NCI-H2107 treated with DMSO at 0.1 percent for 48 hours (cell line): ENCODE measurements around the gene FBRSL1.

ENCODE experiments used
- DNase-seq: peaks from one replicate; lab custom pipeline; 2025; ENCODE audit not compliant: unreplicated experiment; lab: John Stamatoyannopoulos, UW

The FBRSL1 gene

DNA sequence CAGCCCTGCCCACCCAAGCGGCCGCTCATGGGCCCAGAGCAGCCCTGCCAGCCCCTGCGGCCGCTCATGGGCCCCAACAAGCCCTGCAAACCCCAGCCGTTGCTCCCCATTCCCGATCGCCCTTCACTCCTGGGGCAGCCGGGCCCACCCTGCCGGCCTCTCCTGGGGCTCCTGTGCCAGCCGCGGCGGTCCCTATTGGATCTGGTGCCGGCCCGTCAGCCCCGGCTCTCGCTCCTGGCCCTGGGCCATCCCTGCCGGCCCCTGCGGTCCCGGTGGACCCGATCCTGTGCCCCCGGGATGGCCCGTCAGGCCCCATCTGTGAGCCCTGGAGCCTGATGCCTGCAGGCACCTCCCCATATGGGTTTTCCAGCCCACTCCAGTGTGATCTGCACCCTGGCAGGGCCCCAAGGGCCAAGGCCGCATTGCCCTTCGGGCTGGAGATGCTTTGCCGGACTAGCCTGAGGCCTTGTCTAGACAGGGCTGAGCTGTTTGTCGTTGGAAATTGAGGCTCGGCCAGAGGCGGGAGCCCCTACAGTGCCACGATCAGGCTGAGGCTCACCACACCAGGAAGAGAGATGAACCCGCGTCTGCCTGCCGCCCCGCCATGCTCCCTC lies 20.3 kb downstream of the FBRSL1 start:
- no peak for DNase-seq

DNA sequence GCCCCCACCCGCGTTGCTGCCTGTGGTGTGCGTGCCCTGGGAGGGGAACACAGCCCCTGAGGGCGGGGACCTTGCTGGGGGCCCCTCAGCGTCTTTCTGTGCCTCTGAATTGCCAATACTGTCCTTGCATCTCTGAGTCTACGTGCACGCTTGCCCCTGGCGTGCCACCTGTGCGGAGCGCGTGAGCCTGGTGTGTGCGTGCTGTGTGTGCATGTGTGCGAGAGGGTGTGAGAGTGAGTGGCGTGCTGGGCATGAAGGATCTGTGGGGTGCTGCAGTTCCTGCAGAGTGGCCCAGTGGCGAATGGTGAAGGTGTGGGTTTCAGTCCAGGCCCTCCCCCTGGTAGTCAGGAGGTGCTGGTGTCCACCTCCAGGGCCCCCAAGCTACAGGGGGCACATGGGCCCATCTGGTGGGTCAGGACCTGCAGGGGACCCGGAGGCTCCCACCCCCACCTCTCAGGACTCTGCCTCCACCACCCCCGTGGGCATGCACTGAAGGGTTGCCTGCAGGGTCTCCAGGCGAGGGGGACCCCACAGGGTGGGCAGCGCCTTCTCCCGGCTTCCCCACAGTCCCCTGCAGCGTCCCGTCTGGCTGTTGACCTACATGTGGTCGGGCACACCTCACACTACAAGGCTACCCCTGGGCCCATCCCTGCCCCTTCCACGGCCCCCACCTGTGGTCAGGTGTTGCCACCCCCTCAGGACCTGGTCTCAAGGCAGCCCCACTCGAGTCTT lies 21.0 kb downstream of the FBRSL1 start:
- DNase-seq: no peak

DNA sequence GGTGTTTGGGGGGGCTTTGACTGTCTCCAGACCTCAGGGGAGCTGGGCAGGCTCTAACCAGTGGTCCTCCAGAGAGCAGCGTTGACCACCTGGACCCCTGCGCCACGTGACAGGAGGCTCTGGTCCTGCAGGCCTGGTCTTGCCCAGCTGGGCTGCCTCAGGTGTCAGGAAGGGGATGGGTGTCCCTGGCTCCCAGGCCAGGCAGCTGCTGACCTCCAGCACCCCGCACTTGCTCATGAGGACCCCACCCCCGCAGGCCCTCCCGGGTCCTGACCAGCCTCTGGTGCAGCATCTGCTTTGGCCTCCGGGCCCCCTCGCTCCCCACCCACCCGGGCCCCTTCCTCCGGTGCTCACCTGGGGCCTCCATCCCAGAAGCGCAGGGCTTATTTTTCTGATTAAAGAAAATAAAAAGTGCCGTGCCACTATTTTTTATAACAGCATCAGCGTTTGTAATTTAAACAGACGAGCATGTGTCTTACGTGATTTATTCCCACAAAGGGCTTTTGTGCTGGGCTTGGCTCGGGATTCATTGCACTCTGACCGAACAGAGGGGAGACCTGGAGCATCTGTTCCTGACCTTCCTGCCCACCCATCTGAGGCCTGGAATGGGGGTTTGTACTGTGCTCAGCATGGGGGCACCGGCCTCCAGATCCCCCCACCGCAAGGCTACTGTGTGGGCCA lies 21.7 kb downstream of the FBRSL1 start:
- DNase-seq: no peak

DNA sequence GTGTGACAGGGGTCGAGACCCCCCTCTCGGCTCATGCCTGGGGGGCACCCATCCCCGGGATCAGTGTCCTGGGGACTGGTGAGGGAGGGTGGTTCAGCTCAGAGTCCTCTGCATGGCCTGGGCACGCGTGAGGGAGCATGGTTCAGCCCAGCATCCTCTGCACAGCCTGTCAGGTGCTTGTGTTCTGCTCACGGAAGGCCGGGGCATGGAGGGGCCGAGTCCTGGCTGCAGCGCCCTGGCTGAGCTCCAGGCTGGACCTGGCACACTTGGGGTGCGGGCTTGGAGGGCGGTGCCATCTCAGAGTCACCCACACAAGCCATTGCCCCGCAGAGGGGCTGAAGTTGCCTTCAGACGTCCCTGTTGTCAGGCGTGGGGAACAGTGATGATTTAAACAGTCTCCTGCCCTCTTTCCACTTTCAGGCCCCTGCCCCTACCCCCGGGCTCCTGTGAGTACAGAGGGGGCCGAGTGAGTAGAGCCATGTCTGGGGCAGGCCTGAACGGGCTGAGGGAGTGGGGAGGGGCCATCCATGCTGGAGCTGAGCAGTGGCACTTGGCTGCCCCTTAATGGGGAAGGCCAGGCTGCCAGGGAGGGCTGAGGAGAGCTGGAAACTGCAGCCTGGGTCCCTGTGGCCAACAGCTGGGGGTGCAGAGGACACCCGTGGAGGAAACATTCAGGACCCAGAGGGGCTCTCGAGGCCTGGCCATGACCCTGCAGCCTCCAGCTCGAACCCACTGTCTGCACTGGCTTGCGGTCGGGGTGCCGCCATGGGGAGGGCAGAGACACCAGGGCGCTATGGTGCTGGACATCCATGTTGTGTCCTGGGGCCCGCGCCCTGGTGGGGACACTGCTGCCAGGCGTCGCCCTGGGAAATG lies 22.5 kb downstream of the FBRSL1 start:
- DNase-seq: no peak

DNA sequence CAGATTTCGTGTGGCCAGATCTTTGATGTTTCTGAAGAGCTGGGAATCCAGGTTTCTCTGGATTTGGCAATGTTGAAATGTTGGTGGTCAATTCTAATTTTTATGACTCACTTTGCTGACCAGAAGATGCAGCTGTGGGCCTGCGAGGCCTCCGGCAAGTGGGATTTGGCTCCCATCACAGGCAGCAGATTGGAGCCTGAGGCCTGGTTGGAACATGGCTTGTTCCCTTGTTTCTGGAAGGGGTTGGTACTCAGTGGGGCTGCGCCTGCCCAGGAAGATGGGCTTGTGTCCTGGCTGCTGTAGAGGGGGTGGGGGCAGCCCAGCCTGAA lies 23.1 kb downstream of the FBRSL1 start:
- DNase-seq: no peak

DNA sequence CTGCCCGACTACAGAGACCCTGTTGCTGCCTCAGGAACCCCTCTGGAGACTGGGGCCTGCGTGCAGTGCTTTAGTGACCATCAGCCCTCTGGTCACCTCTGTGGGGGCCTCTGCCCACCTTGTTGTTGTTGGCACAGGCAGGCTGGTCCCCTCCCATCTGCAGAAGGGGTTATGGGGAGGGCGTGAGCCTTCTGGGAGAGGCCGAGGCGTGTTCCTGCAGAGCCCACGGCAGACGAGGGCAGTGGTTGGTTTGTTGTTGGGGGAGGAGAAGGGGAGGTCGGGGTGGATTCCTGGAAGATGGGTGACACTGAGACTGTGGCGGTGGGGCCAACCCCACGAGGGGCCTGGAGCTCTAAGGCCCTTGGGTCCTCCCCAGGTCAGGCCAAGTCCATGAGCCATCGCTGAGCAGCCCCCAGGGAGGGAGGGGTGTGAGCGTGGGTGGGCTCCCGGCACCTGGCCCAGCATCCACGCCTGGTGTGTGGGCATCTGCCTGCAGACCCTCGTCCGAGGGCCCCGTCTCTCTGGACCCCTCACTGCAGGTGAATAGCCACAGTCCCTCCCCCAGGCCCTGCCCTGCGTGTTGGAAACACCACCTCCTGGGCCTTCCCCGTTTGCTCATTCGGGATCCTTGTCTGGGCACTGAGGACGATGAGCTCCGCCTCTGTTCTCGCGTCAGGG lies 23.6 kb downstream of the FBRSL1 start:
- DNase-seq: no peak

DNA sequence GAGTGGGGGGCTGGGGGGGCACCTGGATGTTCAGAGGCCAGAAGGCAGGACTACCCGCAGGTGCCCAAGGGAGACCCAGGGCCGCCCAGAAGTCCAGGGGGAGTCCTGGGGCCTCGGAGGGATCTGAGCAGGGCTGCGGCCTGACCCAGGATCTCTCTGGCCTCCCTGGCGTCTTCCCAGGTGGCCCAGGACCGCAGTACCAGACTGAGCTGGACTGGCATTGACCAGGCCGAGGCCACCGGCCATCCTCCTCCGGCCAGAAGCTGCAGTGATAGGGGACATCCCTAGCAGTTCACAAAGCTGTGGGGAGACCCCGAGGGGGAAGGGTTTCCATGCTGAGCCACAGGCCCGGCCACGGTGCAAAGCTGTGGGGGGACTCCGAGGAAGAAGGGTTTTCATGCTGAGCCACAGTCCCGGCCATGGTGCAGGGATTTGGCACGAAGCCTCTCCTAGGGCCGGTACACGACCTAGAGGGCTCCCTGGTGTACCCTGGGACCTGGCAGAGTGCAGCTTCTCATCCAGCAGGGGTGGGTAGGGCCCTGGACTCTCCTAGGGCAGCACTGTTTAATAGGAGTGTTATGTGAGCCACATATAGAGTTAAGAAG lies 24.4 kb downstream of the FBRSL1 start:
- DNase-seq: no peak

DNA sequence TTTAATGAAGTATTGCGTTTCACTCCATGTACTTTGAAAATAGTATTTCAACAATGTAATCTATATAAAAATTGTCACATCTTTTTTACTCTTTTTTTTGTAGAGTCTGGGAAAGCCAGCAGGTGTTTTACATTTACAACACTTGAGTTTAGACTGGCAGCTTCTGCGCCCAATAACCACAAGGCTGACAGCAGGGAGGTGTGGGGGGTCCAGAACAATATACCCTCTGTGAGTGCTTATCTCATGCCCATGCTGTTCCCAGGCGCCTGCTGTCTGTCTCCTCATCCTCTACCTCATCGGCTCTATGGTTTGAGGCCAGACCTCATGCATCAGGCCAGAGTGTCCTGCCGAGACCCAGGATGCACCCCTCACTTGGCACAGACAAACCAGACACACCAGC lies 24.9 kb downstream of the FBRSL1 start:
- no peak for DNase-seq

DNA sequence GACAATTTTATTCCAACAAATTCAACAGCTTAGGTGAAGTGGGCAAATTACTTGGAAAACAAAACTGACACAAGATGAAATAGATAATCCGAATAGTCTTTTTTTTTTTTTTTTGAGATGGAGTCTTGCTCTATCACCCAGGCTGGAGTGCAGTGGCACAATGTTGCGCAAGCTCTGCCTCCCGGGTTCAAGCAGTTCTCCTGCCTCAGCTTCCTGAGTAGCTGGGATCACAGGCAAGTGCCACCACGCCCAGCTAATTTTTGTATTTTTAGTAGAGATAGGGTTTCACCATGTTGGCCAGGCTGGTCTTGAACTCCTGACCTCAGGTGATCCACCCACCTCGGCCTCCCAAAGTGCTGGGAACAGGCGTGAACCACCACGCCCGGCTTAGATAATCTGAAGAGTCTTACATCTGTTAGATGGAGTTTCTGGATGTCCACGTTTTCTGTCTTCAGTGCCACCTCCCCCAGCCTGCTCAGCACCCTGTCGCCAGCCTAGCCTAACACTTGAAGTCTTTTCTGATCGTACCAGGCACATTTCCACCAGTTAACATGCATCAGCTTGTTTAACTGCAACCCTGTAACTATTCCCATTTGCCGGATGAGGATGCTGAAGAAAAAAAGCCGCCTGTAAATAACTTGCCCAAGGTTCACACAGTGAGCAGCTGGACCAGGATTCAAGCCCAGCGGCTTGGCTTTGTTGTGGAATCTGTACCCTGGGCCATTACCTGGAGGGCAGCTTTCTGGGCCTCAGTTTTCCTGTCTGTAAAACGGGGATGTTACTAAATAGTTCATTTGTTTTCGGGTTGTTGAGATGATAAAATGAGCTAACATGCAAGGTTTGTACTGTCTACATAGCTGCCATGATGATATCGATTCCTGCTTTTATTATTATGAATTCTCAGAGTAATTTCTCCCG lies 26.4 kb downstream of the FBRSL1 start:
- no peak for DNase-seq

DNA sequence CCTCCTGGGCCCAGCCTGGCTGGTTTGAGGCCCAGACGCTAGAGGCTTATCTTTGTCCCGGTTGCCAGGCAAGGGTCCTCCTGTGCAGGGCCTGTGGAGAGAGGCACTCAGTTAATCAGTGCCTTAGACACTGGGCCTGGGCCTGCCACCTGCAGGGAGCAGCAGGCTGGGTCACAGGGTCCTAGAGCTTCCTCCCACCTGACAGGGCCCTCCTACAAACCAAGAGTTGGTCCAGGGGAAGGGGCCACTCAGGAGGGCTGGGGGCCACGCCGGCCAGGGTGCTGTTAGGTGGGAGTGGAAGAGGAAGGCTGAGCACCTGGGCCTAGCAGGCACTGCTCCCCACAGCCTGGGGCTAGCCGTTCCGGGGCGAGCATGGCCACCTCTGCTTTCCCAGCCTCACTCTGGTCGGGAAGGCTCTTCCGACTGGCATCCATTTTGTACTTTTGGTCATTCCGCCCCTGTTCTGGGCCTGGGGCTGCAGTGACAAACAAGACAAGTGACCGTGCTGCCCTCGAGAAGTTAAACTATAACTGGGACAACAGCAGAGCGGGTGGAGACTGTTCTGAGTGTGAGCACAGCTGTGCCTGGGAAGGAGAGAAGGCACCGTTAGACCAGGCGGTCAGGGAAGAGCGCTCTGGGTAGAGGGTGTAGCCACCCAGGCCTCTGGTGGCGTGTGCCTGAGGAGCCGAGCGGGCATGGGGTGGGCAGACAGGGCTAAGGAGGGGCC lies 27.2 kb downstream of the FBRSL1 start:
- DNase-seq: no peak

DNA sequence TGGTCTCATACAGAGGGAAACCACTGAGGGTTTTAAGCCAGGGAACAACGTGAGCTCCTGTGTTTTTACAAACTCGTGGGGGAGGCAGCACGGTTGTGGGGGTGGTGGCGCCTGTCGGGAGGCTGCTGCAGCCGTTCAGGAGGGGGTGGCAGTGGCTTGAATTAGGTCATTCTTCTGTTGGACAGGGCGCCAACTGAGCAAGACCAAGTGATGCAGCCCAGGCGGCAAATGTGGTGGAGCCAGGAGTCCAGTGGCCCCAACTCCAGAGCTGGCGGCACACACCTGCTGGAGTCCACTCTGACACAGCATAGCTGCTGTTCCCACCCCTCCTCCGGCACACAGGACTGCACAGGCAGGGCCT lies 27.8 kb downstream of the FBRSL1 start:
- no peak for DNase-seq

DNA sequence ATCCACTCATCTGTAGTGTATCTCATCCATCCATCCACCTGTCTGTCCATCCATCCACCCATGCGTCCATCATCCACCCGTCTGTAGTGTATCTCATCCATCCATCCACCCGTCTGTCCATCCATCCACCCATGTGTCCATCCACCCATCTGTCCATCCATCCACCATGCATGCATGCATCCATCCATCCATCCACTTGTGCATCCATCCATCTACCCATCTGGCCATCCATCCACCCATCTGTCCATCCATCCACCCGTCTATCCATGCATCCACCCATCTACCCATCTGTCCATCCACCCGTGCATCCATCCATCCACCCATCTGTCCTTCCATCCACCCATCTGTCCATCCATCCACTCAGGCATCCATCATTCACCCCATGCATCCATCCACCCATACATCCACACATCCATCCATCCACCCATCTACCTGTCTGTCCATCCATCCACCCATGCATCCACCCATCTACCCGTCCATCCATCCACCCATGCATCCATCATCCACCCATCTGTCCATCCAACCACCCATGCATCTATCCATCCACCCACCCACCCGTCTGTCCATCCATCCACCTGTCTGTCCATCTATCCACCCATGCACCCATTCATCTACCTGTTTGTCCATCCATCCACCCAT lies 28.5 kb downstream of the FBRSL1 start:
- DNase-seq: no peak

DNA sequence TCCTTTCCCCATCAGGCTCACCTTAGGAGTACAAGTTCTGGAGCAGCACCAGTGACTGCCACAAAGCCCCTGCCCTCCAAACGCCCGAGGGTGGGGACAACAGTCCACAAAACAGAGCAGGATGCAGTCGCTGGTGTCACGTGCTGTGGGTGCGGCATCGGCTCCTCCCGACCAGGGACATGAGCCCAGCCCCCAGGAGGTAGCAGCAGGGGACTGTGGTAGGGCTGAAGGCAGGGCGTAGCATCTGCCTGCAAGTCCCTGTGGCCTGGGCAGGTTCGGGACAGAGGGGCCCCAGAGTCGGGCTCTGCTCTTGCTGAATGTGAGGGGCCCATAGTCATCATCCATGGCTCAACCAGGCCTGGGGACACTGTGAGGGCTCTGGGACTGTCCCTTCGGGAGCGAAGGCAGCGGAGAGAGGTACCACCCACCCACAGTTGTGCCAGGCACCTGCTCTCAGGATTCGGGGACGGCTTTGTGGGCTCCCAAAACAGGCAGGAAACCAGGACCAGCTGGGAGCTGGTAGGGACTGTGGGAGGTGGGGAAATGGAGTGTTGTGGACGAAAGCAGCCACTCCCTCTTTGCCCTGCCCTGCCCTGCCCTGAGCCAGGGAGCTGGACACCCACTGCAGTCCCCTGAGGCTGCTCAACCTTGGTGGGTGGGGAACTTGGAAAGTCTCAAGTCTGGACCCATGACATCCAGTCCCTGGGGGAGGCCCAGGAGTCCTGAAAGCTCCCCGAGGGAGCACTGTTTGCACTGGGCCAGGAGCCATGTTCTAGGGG lies 30.7 kb downstream of the FBRSL1 start:
- DNase-seq: no peak

DNA sequence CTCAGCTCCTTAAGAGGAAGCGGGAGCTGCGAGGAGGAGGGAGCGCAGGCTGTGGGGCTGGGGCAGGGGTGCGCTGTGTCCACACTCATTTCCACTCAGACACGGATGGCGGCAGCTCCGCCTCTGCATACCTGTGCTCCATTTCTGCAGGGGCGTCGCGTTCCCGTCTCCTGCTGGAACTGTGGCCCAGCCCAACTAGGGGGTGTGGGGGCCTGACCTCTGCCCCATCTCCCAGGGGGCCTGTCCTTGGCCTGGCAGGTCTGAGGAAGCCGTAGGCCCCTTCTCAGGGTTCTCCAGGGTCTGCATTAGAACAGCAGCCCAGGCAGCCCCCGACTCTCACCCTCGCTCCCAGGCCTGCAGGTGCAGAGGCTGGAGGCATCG lies 31.2 kb downstream of the FBRSL1 start:
- no peak for DNase-seq

DNA sequence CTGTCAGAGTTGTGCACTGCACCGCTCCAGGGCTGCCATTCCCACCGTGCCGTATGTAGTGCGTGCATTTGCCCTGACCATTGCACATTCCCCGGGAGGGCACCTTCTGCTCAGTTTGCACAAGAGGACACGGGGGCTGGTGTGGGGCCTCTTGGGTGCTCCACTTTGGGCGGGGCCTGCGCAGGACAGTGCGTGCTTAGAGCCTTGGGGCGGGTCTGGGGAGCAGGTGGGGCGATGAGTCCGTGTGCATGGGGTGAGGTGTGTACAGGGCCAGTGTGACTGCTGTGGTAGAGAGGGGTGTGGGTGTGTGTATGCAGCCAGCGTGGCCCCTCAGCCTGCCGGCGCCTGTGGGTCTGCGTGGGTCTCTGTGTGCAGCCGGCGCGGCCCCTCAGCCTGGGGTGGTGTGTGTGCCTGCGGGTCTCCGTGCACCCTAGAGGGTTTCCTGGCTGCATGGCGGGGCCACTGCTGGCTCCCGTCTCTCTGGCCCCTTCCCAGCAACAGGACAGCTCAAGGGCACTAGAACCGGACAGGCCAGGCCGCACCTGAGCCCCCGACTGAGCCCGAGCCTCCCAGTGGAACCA lies 31.9 kb downstream of the FBRSL1 start:
- DNase-seq: no peak

DNA sequence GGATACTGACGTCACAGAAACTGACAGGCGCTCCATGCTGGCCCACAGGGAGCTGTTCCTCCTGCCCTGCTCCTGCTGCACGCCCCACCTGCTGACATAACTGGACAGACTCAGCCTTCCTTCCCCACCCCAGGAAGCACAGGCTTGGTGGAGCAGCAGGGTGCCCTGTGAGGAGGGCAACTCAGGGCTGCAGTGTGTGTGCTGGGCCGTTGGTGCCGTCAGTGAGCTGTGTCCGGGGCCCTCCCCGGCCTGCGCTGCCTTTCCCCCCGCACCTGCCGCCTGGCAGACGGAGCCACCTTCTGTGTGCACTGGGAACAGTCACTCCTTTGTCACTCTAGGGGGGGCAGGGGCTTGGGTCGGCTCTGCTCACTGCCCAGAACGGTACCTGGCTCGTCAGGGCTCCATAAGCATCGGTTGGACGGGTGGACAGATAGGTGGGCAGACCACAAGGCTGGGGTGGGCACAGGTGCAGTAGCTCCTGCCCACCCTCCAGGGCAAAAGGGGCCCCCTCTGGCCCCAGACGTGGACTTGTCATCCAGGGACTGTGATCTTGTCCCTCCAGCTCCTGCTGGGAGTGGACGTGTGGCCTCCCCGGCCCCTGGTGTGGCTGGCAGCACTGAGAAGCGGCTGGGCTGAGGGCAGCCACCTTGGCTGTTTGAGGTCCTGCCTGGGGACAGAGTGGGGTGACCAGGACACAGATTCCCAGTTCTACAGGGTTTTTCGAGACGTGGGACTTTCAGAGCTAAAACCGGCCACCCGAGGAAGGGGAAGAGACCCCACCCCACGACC lies 32.8 kb downstream of the FBRSL1 start:
- DNase-seq: peak; percentile 62
